GM23338 (cell line): ENCODE data around the gene WFS1. TPM values are rescaled to one million over a fixed set of nuclear protein-coding genes. Genes with fewer than 3 reads are reported as not detected.

Experiments
- ATAC-seq: fragments of 200-7000 bp; cut with Tn5 transposase; 3 replicates; pipeline ENCODE4 v1.9.1; 2020
- DNase-seq: peaks from one replicate; pipeline ENCODE4 v3.0.0-alpha.2; 2015; ENCODE audit warnings: low spot score
- H2AFZ ChIP-seq: fragments of 200-600 bp; sonication (generic); 2 replicates; pipeline ENCODE4 v1.8.0; 2016; ENCODE audit warnings: antibody characterized with exemption, mild to moderate bottlenecking, moderate library complexity
- H3F3A ChIP-seq: fragments of 200-600 bp; sonication (generic); replicated peaks from 2 replicates; pipeline ENCODE4 v1.8.0; 2017; ENCODE audit warnings: antibody characterized with exemption, mixed run types, low read depth
- H3K27ac ChIP-seq: fragments of 200-600 bp; sonication (generic); 2 replicates; pipeline ENCODE4 v1.6.1; 2016; ENCODE audit warnings: low read depth
- H3K27me3 ChIP-seq: fragments of 200-600 bp; sonication (generic); 2 replicates; pipeline ENCODE4 v1.8.0; 2016; ENCODE audit warnings: mild to moderate bottlenecking, mixed run types, moderate library complexity; ENCODE audit not compliant: insufficient read depth
- H3K36me3 ChIP-seq: fragments of 200-600 bp; sonication (generic); 2 replicates; pipeline ENCODE4 v1.8.0; 2016; ENCODE audit warnings: mild to moderate bottlenecking; ENCODE audit not compliant: insufficient read depth
- H3K4me1 ChIP-seq: fragments of 200-600 bp; sonication (generic); 2 replicates; pipeline ENCODE4 v1.8.0; 2016; ENCODE audit warnings: mild to moderate bottlenecking, moderate library complexity; ENCODE audit not compliant: insufficient read depth
- H3K4me2 ChIP-seq: fragments of 200-600 bp; sonication (generic); 2 replicates; pipeline ENCODE4 v1.7.1; 2017; ENCODE audit warnings: mixed run types
- H3K4me3 ChIP-seq: fragments of 200-600 bp; sonication (generic); 2 replicates; pipeline ENCODE4 v1.6.1; 2016; ENCODE audit warnings: mixed run types
- H3K79me2 ChIP-seq: fragments of 200-600 bp; sonication (generic); replicated peaks from 2 replicates; pipeline ENCODE4 v1.8.0; 2017; ENCODE audit warnings: mild to moderate bottlenecking; ENCODE audit not compliant: insufficient read depth
- H3K9me2 ChIP-seq: fragments of 200-600 bp; sonication (generic); 2 replicates; pipeline ENCODE4 v1.8.0; 2017; ENCODE audit not compliant: insufficient read depth
- H4K20me1 ChIP-seq: fragments of 200-600 bp; sonication (generic); replicated peaks from 2 replicates; pipeline ENCODE4 v1.8.0; 2017; ENCODE audit warnings: mild to moderate bottlenecking; ENCODE audit not compliant: insufficient read depth
- H3K27ac Mint-ChIP-seq: 2 replicates; pipeline ENCODE4 v1.8.0; 2020; ENCODE audit warnings: inconsistent platforms, mild to moderate bottlenecking, moderate library complexity, mixed read lengths
- H3K27me3 Mint-ChIP-seq: 3 replicates; pipeline ENCODE4 v1.8.0; 2022; ENCODE audit warnings: low read depth, mild to moderate bottlenecking, moderate library complexity, mixed read lengths, inconsistent platforms; ENCODE audit not compliant: insufficient read depth, poor library complexity
- H3K36me3 Mint-ChIP-seq: 3 replicates; pipeline ENCODE4 v1.8.0; 2021; ENCODE audit warnings: low read depth, mild to moderate bottlenecking, inconsistent platforms, moderate library complexity, mixed read lengths
- H3K4me1 Mint-ChIP-seq: 3 replicates; pipeline ENCODE4 v1.8.0; 2020; ENCODE audit warnings: mild to moderate bottlenecking, inconsistent platforms, mixed read lengths
- H3K4me3 Mint-ChIP-seq: 3 replicates; pipeline ENCODE4 v1.8.0; 2021; ENCODE audit warnings: moderate library complexity, mild to moderate bottlenecking, inconsistent platforms, mixed read lengths
- H3K9me3 Mint-ChIP-seq: 3 replicates; pipeline ENCODE4 v1.8.0; 2020; ENCODE audit warnings: moderate library complexity, mild to moderate bottlenecking, inconsistent platforms, mixed read lengths
- CTCF ChIP-seq, 2 experiments: fragments of 200-600 bp in 1 of 2; sonication (generic) in 1 of 2; conservative IDR thresholded peaks; 2 replicates each; pipeline versions ENCODE4 v1.5.1 to v1.6.1; 2016 to 2017; ENCODE audit warnings: antibody characterized with exemption in 2 of 2, low read depth in 2 of 2, mild to moderate bottlenecking in 2 of 2, moderate library complexity in 1 of 2
- EZH2 ChIP-seq: fragments of 200-600 bp; sonication (generic); IDR thresholded peaks from one replicate; pipeline ENCODE4 v1.8.0; 2017; ENCODE audit warnings: antibody characterized with exemption, mild to moderate bottlenecking, low read depth; ENCODE audit not compliant: unreplicated experiment
- JUNB ChIP-seq: IDR thresholded peaks from one replicate; pipeline ENCODE4 v1.6.1; 2016; ENCODE audit warnings: antibody characterized with exemption; ENCODE audit not compliant: unreplicated experiment
- NANOG ChIP-seq: IDR thresholded peaks from 2 replicates; pipeline ENCODE4 v1.6.1; 2016; ENCODE audit warnings: antibody characterized with exemption, borderline replicate concordance
- POLR2AphosphoS5 ChIP-seq: IDR thresholded peaks from 2 replicates; pipeline ENCODE4 v1.6.1; 2016; ENCODE audit warnings: antibody characterized with exemption, low read depth
- REST ChIP-seq: IDR thresholded peaks from one replicate; pipeline ENCODE4 v1.6.1; 2018; ENCODE audit warnings: antibody characterized with exemption; ENCODE audit not compliant: unreplicated experiment
- STAT1 ChIP-seq: IDR thresholded peaks from one replicate; pipeline ENCODE4 v1.6.1; 2016; ENCODE audit warnings: antibody characterized with exemption; ENCODE audit not compliant: unreplicated experiment
- ZNF114 ChIP-seq: fragments of 250-450 bp; sonication (Bioruptor Pico); IDR thresholded peaks from 2 replicates; pipeline ENCODE4 v1.5.0; 2020; ENCODE audit warnings: mild to moderate bottlenecking, moderate library complexity
- ZNF331 ChIP-seq: fragments of 250-450 bp; sonication (Bioruptor Pico); IDR thresholded peaks from 2 replicates; pipeline ENCODE4 v1.5.0; 2020; ENCODE audit warnings: low read depth, mild to moderate bottlenecking, moderate library complexity
- ZNF462 ChIP-seq: fragments of 250-450 bp; sonication (Bioruptor Pico); IDR thresholded peaks from 2 replicates; pipeline ENCODE4 v1.5.0; 2020; ENCODE audit warnings: mild to moderate bottlenecking, moderate library complexity
- polyA plus RNA-seq: library from polyadenylated mRNA; unstranded; fragments of >200 nt; fragmentation: Nextera tagmentation; extraction: Ambion mirVana; gene quantifications from 2 replicates; pipeline ENCODE4 v1.2.1, GENCODE V29; 2016
- total RNA-seq: library from RNA; depleted of rRNA; stranded (reverse); fragments of >200 nt; shearing (Covaris generic); gene quantifications from 2 replicates; pipeline ENCODE4 v1.2.3, GENCODE V29; 2014

Gene WFS1
- total and polyA plus RNA-seq, 2 experiments from 2014 or later: 24.7 to 45.4 TPM

- TF ChIP-seq JUNB (no peak), CTCF (conservative IDR thresholded peaks at IDR 0.05; ENCODE audit: low read depth in 2 of 2) (no peak)
Observed at GRCh38 chr4:6278801-6279197, 9.1 kb downstream of the WFS1 start (continued).

- H3K9me2 ChIP-seq: no peaks in the 10 kb centered on the region
- H3K4me3 ChIP-seq: no peak overlapping the region
- Mint-ChIP-seq H3K36me3 (no peaks in the 10 kb centered on the region), H3K27me3 (peaks cover 7% of the 10 kb centered on the region), H3K9me3 (no peaks in the 10 kb centered on the region; the same call in 2 of the 3 replicates), H3K27ac (no peak overlapping the region), H3K4me1 (peaks cover 3% of the 10 kb centered on the region), H3K4me3 (no peak overlapping the region)
- H3K27ac ChIP-seq: no peak overlapping the region
- ATAC-seq: no peak
- 0 out of 2 replicates have a peak, but pooled peaks cover 4% of the 10 kb centered on the region for H4K20me1 ChIP-seq
- H3F3A ChIP-seq: no peaks in the 10 kb centered on the region
- H3K27me3 ChIP-seq: no peaks in the 10 kb centered on the region
- peaks cover 5% of the 10 kb centered on the region for H3K79me2 ChIP-seq
- H3K4me1 ChIP-seq: no peaks in the 10 kb centered on the region
- no peak for DNase-seq
- no peak overlapping the region for H2AFZ ChIP-seq
- no peak overlapping the region for H3K4me2 ChIP-seq
- H3K36me3 ChIP-seq: no peaks in the 10 kb centered on the region
- TF ChIP-seq CTCF (conservative IDR thresholded peaks at IDR 0.05; ENCODE audit: low read depth in 2 of 2): no peak
- no peak for TF ChIP-seq POLR2AphosphoS5
- TF ChIP-seq EZH2: no peak
- no peak for TF ChIP-seq ZNF462 (CRISPR knock-in tag)
- no peak for TF ChIP-seq ZNF114 (CRISPR knock-in tag)
- TF ChIP-seq REST: no peak
- no peak for TF ChIP-seq ZNF331
- TF ChIP-seq STAT1: no peak
- no peak for TF ChIP-seq NANOG
Observed at GRCh38 chr4:6279582-6280289, 10.1 kb downstream of the WFS1 start.
